HG02943 (cell line): ENCODE measurements around the gene BPGM.

Experiments used
- ATAC-seq: cut with Tn5 transposase; IDR thresholded peaks from one replicate; pipeline ENCODE4 v1.9.1; 2021; ENCODE audit warnings: mild to moderate bottlenecking, low read depth, moderate library complexity; ENCODE audit not compliant: unreplicated experiment

Gene BPGM

GRCh38 chr7:134646425-134647305, at the start of gene BPGM:
TSS of gene BPGM (plus strand) at chr7:134646853. CDS start at chr7:134661508, 14,655 bp downstream.
- peak; percentile 98 for ATAC-seq

GRCh38 chr7:134599371-134599770, 47.3 kb upstream of the BPGM start:
- no peak for ATAC-seq

GRCh38 chr7:134601459-134601858, 45.2 kb upstream of the BPGM start:
- no peak for ATAC-seq

- no peak for ATAC-seq
These were observed 43.7 kb upstream of the BPGM start for GRCh38 chr7:134602881-134603451.

GRCh38 chr7:134605978-134606923, 40.4 kb upstream of the BPGM start:
- no peak for ATAC-seq

GRCh38 chr7:134611611-134612151, 35.0 kb upstream of the BPGM start:
- ATAC-seq = no peak

GRCh38 chr7:134612197-134612596, 34.5 kb upstream of the BPGM start:
- no peak for ATAC-seq

- ATAC-seq = no peak
These were observed 32.9 kb upstream of the BPGM start for GRCh38 chr7:134613623-134614347.

- ATAC-seq = no peak
These were observed 30.0 kb upstream of the BPGM start for GRCh38 chr7:134616611-134617010.

- ATAC-seq = no peak
These were observed 27.7 kb upstream of the BPGM start for GRCh38 chr7:134618756-134619530.

GRCh38 chr7:134619627-134620331, 26.9 kb upstream of the BPGM start:
- ATAC-seq = no peak

- ATAC-seq = no peak
These were observed 24.2 kb upstream of the BPGM start for GRCh38 chr7:134622303-134622995.

- ATAC-seq = no peak
These were observed 23.5 kb upstream of the BPGM start for GRCh38 chr7:134623193-134623592.

- no peak for ATAC-seq
These were observed 21.1 kb upstream of the BPGM start for GRCh38 chr7:134625550-134625949.

- ATAC-seq = no peak
These were observed 19.4 kb upstream of the BPGM start for GRCh38 chr7:134627109-134627774.

GRCh38 chr7:134627775-134628153, 18.9 kb upstream of the BPGM start:
- ATAC-seq = no peak

- no peak for ATAC-seq
These were observed 17.2 kb upstream of the BPGM start for GRCh38 chr7:134629445-134629844.

GRCh38 chr7:134630237-134630636, 16.4 kb upstream of the BPGM start:
- no peak for ATAC-seq
